Liver (tissue), 3 donors: ENCODE measurements around the gene PRR30.
"Not testable (repeated sequence)": the region's sequence is repeated elsewhere in the genome, so short reads cannot be mapped to it uniquely, and the experiment has no call there.

Experiments used
- JUND ChIP-seq, 2 donors: IDR thresholded peaks; 2 replicates each; pipeline ENCODE4 v1.6.1; 2016; ENCODE audit warnings: antibody characterized with exemption in 2 of 2
- TF ChIP-seq, protein P1 (sequence below): fragments of 150-350 bp; IDR thresholded peaks from 2 replicates; pipeline ENCODE4 v1.5.1; 2017; ENCODE audit warnings: improper control_type of control experiment, low read depth, low read length; ENCODE audit not compliant: missing input control
- TF ChIP-seq, protein P2 (sequence below): IDR thresholded peaks from 2 replicates; pipeline ENCODE4 v1.6.1; 2016; ENCODE audit warnings: antibody characterized with exemption
- donor health status: healthy.
- donor health status: healthy.

DNA sequence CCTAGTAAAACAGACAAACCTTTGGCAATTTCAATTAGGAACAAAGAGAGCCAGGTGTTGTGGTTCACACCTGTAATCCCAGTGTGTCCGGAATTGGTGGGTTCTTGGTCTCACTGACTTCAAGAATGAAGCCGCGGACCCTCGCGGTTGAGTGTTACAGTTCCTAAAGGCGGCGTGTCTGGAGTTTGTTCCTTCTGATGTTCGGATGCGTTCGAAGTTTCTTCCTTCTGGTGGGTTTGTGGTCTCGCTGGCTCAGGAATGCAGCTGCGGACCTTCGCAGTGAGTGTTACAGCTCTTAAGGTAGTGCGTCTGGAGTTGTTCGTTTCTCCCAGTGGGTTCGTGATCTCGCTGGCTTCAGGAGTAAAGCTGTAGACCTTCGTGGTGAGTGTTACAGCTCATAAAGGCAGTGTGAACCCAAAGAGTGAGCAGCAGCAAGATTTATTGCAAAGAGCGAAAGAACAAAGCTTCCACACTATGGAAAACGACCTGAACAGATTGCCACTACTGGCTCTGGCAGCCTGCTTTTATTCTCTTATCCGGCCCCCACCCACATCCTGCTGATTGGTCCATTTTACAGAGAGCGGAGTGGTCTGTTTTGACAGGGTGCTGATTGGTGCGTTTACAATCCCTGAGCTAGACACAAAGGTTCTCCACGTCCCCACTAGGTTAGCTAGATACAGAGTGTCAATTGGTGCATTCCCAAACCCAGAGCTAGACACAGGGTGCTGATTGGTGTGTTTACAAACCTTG is 28.4 kb downstream of the PRR30 start:
- TF ChIP-seq, protein P1, sequence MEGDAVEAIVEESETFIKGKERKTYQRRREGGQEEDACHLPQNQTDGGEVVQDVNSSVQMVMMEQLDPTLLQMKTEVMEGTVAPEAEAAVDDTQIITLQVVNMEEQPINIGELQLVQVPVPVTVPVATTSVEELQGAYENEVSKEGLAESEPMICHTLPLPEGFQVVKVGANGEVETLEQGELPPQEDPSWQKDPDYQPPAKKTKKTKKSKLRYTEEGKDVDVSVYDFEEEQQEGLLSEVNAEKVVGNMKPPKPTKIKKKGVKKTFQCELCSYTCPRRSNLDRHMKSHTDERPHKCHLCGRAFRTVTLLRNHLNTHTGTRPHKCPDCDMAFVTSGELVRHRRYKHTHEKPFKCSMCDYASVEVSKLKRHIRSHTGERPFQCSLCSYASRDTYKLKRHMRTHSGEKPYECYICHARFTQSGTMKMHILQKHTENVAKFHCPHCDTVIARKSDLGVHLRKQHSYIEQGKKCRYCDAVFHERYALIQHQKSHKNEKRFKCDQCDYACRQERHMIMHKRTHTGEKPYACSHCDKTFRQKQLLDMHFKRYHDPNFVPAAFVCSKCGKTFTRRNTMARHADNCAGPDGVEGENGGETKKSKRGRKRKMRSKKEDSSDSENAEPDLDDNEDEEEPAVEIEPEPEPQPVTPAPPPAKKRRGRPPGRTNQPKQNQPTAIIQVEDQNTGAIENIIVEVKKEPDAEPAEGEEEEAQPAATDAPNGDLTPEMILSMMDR: not testable (repeated sequence)
- TF ChIP-seq JUND (IDR thresholded peaks at IDR 0.05): not testable (repeated sequence)
- TF ChIP-seq, protein P2, sequence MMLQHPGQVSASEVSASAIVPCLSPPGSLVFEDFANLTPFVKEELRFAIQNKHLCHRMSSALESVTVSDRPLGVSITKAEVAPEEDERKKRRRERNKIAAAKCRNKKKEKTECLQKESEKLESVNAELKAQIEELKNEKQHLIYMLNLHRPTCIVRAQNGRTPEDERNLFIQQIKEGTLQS: not testable (repeated sequence)
